H1 (cell line): ENCODE results near the gene PDGFA. TPM values are rescaled to one million over a fixed set of nuclear protein-coding genes. Genes with fewer than 3 reads are reported as not detected.

ENCODE experiments used
- CTCF ChIA-PET: fragments of 300-600 bp; sonication (Branson Sonifier 250); formaldehyde crosslinking; loops from one replicate; lab custom pipeline; 2021; ENCODE audit not compliant: partially characterized antibody; lab: Charles Lee
- POLR2A ChIA-PET: fragments of 300-600 bp; sonication (Branson Sonifier 250); formaldehyde crosslinking; loops from one replicate; lab custom pipeline; 2021; ENCODE audit warnings: inconsistent platforms; ENCODE audit not compliant: partially characterized antibody; lab: Charles Lee
- DNase-seq, 2 experiments: peaks; one replicate each; pipeline versions ENCODE4 v3.0.0 to v3.0.0-alpha.2; 2010 to 2022; ENCODE audit warnings: low spot score in 2 of 2, low read depth in 1 of 2, mixed read lengths in 1 of 2
- FAIRE-seq: peaks from 2 replicates; lab custom pipeline; 2011; peaks lifted over from hg19 to GRCh38; lab: Jason Lieb, UNC
- H2AFZ ChIP-seq: 2 replicates; pipeline ENCODE4 v1.8.1; 2012; ENCODE audit warnings: low read length, inconsistent platforms
- H2AK5ac ChIP-seq: 2 replicates; pipeline ENCODE4 v1.6.1; 2013; ENCODE audit warnings: low read depth, low read length
- H2BK120ac ChIP-seq: replicated peaks from 2 replicates; pipeline ENCODE3; 2013; ENCODE audit warnings: low read depth, low read length, inconsistent platforms
- H2BK12ac ChIP-seq: 2 replicates; pipeline ENCODE4 v1.6.1; 2013; ENCODE audit warnings: low read depth, low read length
- H2BK15ac ChIP-seq: 2 replicates; pipeline ENCODE4 v1.6.1; 2013; ENCODE audit warnings: low read length
- H2BK20ac ChIP-seq: 2 replicates; pipeline ENCODE4 v1.6.1; 2013; ENCODE audit warnings: low read length
- H2BK5ac ChIP-seq: 2 replicates; pipeline ENCODE4 v1.6.1; 2013; ENCODE audit warnings: low read depth, low read length
- H3K14ac ChIP-seq: 2 replicates; pipeline ENCODE4 v1.6.1; 2013; ENCODE audit warnings: inconsistent platforms; ENCODE audit not compliant: insufficient read length
- H3K18ac ChIP-seq: 2 replicates; pipeline ENCODE4 v1.6.1; 2013; ENCODE audit warnings: low read length; ENCODE audit errors: extremely low read depth
- H3K23ac ChIP-seq: 2 replicates; pipeline ENCODE4 v1.6.1; 2013; ENCODE audit warnings: inconsistent platforms; ENCODE audit not compliant: insufficient read length
- H3K23me2 ChIP-seq: 2 replicates; pipeline ENCODE4 v1.6.1; 2013; ENCODE audit warnings: low read depth, low read length
- H3K27ac ChIP-seq: 2 replicates; pipeline ENCODE4 v1.6.1; 2011; ENCODE audit warnings: low read depth, low read length, inconsistent platforms
- H3K27me3 ChIP-seq, 4 experiments: replicated peaks in 1 of 4; 1 replicate in 1 of 4; 2 replicates in 3 of 4; pipeline versions ENCODE4 v1.6.1 to v1.8.1; 2011 to 2013; ENCODE audit warnings: low read length in 3 of 4, mild to moderate bottlenecking in 3 of 4, inconsistent platforms in 2 of 4, mixed read lengths in 2 of 4, moderate library complexity in 1 of 4; ENCODE audit not compliant: control insufficient read depth in 3 of 4, insufficient read depth in 3 of 4; ENCODE audit errors: extremely low read depth in 1 of 4
- H3K36me3 ChIP-seq, 4 experiments: 2 replicates each; pipeline versions ENCODE4 v1.6.1 to v1.8.1; 2011 to 2013; ENCODE audit warnings: mild to moderate bottlenecking in 4 of 4, low read length in 3 of 4, moderate library complexity in 2 of 4, control low read depth in 1 of 4, inconsistent platforms in 1 of 4; ENCODE audit not compliant: insufficient read depth in 4 of 4, control insufficient read depth in 2 of 4
- H3K4ac ChIP-seq: replicated peaks from 2 replicates; pipeline ENCODE3; 2013; ENCODE audit warnings: low read length, low read depth, mixed read lengths, inconsistent platforms; ENCODE audit not compliant: insufficient read length
- H3K4me1 ChIP-seq, 4 experiments: replicated peaks in 1 of 4; 1 replicate in 1 of 4; 2 replicates in 3 of 4; pipeline versions ENCODE4 v1.6.1 to v1.8.1; 2011 to 2013; ENCODE audit warnings: low read length in 3 of 4, inconsistent platforms in 2 of 4, mixed read lengths in 1 of 4; ENCODE audit not compliant: insufficient read depth in 4 of 4, control insufficient read depth in 3 of 4
- H3K4me2 ChIP-seq, 2 experiments: 2 replicates each; pipeline versions ENCODE4 v1.6.1 to v1.8.1; 2011 to 2013; ENCODE audit warnings: low read depth in 2 of 2, low read length in 2 of 2, control low read depth in 1 of 2, inconsistent platforms in 1 of 2, mild to moderate bottlenecking in 1 of 2; ENCODE audit not compliant: insufficient read depth in 1 of 2
- H3K4me3 ChIP-seq, 4 experiments: fragments of 200-600, 300-600 bp in 1 of 4; sonication (generic), shearing (Covaris generic), sonication (Bioruptor Twin) in 1 of 4; 2 replicates each; pipeline versions ENCODE4 v1.5.1 to v1.8.1; 2011 to 2016; ENCODE audit warnings: low read length in 4 of 4, low read depth in 3 of 4, control low read depth in 2 of 4, inconsistent platforms in 2 of 4, mild to moderate bottlenecking in 2 of 4, mixed read lengths in 1 of 4, moderate library complexity in 1 of 4; ENCODE audit not compliant: insufficient read depth in 2 of 4; ENCODE audit errors: extremely low read depth in 1 of 4
- H3K56ac ChIP-seq: replicated peaks from 2 replicates; pipeline ENCODE3; 2013; ENCODE audit warnings: low read depth, mild to moderate bottlenecking, mixed read lengths, low read length, inconsistent platforms; ENCODE audit not compliant: insufficient read length
- H3K79me1 ChIP-seq: 2 replicates; pipeline ENCODE4 v1.6.1; 2013; ENCODE audit warnings: low read depth, low read length, control low read depth
- H3K79me2 ChIP-seq, 2 experiments: 2 replicates each; pipeline versions ENCODE4 v1.6.1 to v1.8.1; 2012 to 2013; ENCODE audit warnings: low read length in 2 of 2, mild to moderate bottlenecking in 2 of 2, inconsistent platforms in 1 of 2; ENCODE audit not compliant: insufficient read depth in 2 of 2, control insufficient read depth in 1 of 2
- H3K9ac ChIP-seq, 4 experiments: replicated peaks in 1 of 4; 1 replicate in 1 of 4; 2 replicates in 3 of 4; pipeline versions ENCODE4 v1.6.1 to v1.8.1; 2011 to 2013; ENCODE audit warnings: low read depth in 3 of 4, low read length in 3 of 4, control low read depth in 2 of 4, mild to moderate bottlenecking in 2 of 4, moderate library complexity in 2 of 4, inconsistent platforms in 1 of 4; ENCODE audit errors: extremely low read depth in 1 of 4
- H3K9me3 ChIP-seq, 2 experiments: 2 replicates each; pipeline versions ENCODE4 v1.6.1 to v1.8.1; 2012 to 2013; ENCODE audit warnings: mild to moderate bottlenecking in 2 of 2, moderate library complexity in 2 of 2, control low read depth in 1 of 2, inconsistent platforms in 1 of 2, low read depth in 1 of 2, low read length in 1 of 2, mixed read lengths in 1 of 2; ENCODE audit not compliant: insufficient read depth in 2 of 2
- H4K20me1 ChIP-seq, 2 experiments: replicated peaks in 1 of 2; 2 replicates each; pipeline versions ENCODE3 to v1.8.1; 2011 to 2013; ENCODE audit warnings: inconsistent platforms in 2 of 2, low read length in 2 of 2, mild to moderate bottlenecking in 1 of 2; ENCODE audit not compliant: insufficient read depth in 2 of 2, control insufficient read depth in 1 of 2
- H4K5ac ChIP-seq: 2 replicates; pipeline ENCODE4 v1.6.1; 2013; ENCODE audit warnings: low read length, low read depth, mixed read lengths, inconsistent platforms; ENCODE audit not compliant: insufficient read length
- H4K8ac ChIP-seq: 2 replicates; pipeline ENCODE4 v1.8.0; 2013; ENCODE audit warnings: mild to moderate bottlenecking, moderate library complexity, low read length, inconsistent platforms; ENCODE audit not compliant: insufficient read depth; ENCODE audit errors: extremely low read depth
- H4K91ac ChIP-seq: replicated peaks from 2 replicates; pipeline ENCODE3; 2013; ENCODE audit warnings: low read length, mixed read lengths, inconsistent platforms; ENCODE audit not compliant: insufficient read length
- CHD1 ChIP-seq: IDR thresholded peaks from 2 replicates; pipeline ENCODE4 v1.6.1; 2012; ENCODE audit warnings: low read depth, low read length, improper control_type of control experiment
- KDM1A ChIP-seq: fragments of 200-600, 300-600 bp; sonication (generic); IDR thresholded peaks from 2 replicates; pipeline ENCODE4 v1.7.1; 2016; ENCODE audit warnings: mild to moderate bottlenecking, low read length, borderline replicate concordance
- TAF1 ChIP-seq: IDR thresholded peaks from 2 replicates; pipeline ENCODE4 v1.6.1; 2011; ENCODE audit warnings: mild to moderate bottlenecking, low read depth, low read length
- WGBS, 2 experiments: shearing (Covaris generic) in 1 of 2; methylation state at CpG; one replicate each; pipeline versions ENCODE4 v1.1.6 to v1.1.7; 2013 to 2015; ENCODE audit warnings: low lambda C conversion rate in 2 of 2, mixed read lengths in 2 of 2, inconsistent platforms in 1 of 2, low coverage in 1 of 2, missing lambda C conversion rate in 1 of 2; ENCODE audit not compliant: insufficient replicate concordance in 2 of 2, insufficient coverage in 1 of 2, insufficient read length in 1 of 2; ENCODE audit errors: extremely low coverage in 1 of 2, missing lambda C conversion rate in 1 of 2; 5-methylcytosine and 5-hydroxymethylcytosine counted together
- polyA plus RNA-seq, 7 experiments: library from polyadenylated mRNA; depleted of rRNA in 3 of 7; stranded (reverse) in 5 of 7; unstranded in 2 of 7; fragments of >200 nt in 5 of 7; fragments of 200-250 nt in 2 of 7; gene quantifications; 1 replicate in 5 of 7; 2 replicates in 1 of 7; 4 replicates in 1 of 7; pipeline versions ENCODE4 v1.2.1 to v1.2.3, GENCODE V29; 2011 to 2013; ENCODE audit warnings: missing spikeins in 2 of 7, mixed read lengths in 2 of 7
- total RNA-seq: library from RNA; stranded (reverse); fragmentation: NEBNext Ultra II Directional; extraction: Animal tissue kit (Norgen Biotek cat#: 25700); gene quantifications from 2 replicates; pipeline ENCODE4 v1.2.1, GENCODE V29; 2021

PDGFA gene
- total and polyA plus RNA-seq, 2 of the 8 experiments (the other 6 are each of a cell fraction or from before 2014, with no cell fraction given): 21.1 to 43.0 TPM

- H4K5ac ChIP-seq: no peak overlapping the region
- H2BK120ac ChIP-seq: no peak overlapping the region
- FAIRE-seq (no peak), DNase-seq (no peak)
- WGBS, 2 experiments: 85% methylated on average over 5 of the region's 19 CpGs; no CpG with 5 or more reads in 1 of the 2 experiments
- peaks cover 0 to 8% (median 0%) of the 10 kb centered on the region in 4 experiments; a peak in 1 of 8 replicates for H3K36me3 ChIP-seq
- no peaks in the 10 kb centered on the region for H3K79me1 ChIP-seq
- H4K20me1 ChIP-seq: no peaks in the 10 kb centered on the region
- H3K23ac ChIP-seq: no peak overlapping the region
- H3K14ac ChIP-seq: no peak overlapping the region
- H2BK12ac ChIP-seq: no peak overlapping the region
- H3K9ac ChIP-seq: no peak overlapping the region
- H3K56ac ChIP-seq: no peak overlapping the region
- no peak overlapping the region for H2BK20ac ChIP-seq
- H3K79me2 ChIP-seq: no peaks in the 10 kb centered on the region
- H2BK5ac ChIP-seq: no peak overlapping the region
- no peak overlapping the region for H4K91ac ChIP-seq
- peak overlapping the region; percentile 51; the same call in 1 of the 2 replicates for H4K8ac ChIP-seq
- H3K23me2 ChIP-seq: no peaks in the 10 kb centered on the region
- H2BK15ac ChIP-seq: no peak overlapping the region
- POLR2A ChIA-PET: no interaction called here
- no peak overlapping the region for H3K4me3 ChIP-seq
- CTCF ChIA-PET: interaction anchor here (0.6 kb wide), 1 partner anchor 205 kb away, joined by 3 read pairs; no protein-coding TSS in a partner anchor
- no peak overlapping the region for H2AK5ac ChIP-seq
- no peaks in the 10 kb centered on the region for H3K4me1 ChIP-seq
- no peak overlapping the region for H3K4ac ChIP-seq
- H3K27me3 ChIP-seq: no peaks in the 10 kb centered on the region
- no peak overlapping the region for H3K4me2 ChIP-seq
- no peak overlapping the region for H3K18ac ChIP-seq
- no peak overlapping the region for H3K27ac ChIP-seq
- H2AFZ ChIP-seq: no peak overlapping the region
- H3K9me3 ChIP-seq: no peaks in the 10 kb centered on the region
- no peak for TF ChIP-seq CHD1
- TF ChIP-seq KDM1A: no peak
- TF ChIP-seq TAF1: no peak
Observed at GRCh38 chr7:550881-551614, 31.4 kb upstream of the PDGFA start.
